ENCODE results near the gene LPO. TPM values are rescaled to one million over a fixed set of nuclear protein-coding genes. Genes with fewer than 3 reads are reported as not detected.

The LPO gene
- total and polyA plus RNA-seq, 7 donors: 0.01 TPM; not detected in 6

- intact Hi-C loops (cut with DNase I): no loop called here
- no peaks in the 10 kb centered on the region for H3K9me3 ChIP-seq
- TF ChIP-seq, protein P1, sequence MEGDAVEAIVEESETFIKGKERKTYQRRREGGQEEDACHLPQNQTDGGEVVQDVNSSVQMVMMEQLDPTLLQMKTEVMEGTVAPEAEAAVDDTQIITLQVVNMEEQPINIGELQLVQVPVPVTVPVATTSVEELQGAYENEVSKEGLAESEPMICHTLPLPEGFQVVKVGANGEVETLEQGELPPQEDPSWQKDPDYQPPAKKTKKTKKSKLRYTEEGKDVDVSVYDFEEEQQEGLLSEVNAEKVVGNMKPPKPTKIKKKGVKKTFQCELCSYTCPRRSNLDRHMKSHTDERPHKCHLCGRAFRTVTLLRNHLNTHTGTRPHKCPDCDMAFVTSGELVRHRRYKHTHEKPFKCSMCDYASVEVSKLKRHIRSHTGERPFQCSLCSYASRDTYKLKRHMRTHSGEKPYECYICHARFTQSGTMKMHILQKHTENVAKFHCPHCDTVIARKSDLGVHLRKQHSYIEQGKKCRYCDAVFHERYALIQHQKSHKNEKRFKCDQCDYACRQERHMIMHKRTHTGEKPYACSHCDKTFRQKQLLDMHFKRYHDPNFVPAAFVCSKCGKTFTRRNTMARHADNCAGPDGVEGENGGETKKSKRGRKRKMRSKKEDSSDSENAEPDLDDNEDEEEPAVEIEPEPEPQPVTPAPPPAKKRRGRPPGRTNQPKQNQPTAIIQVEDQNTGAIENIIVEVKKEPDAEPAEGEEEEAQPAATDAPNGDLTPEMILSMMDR (IDR thresholded peaks at IDR 0.05): no peak
- H3K27ac ChIP-seq: no peak overlapping the region
- WGBS, 3 donors: 81 to 82% (median 81%) methylated on average over 4 of the region's 4 CpGs
- peaks cover 0 to 40% (median 5%) of the 10 kb centered on the region in 3 donors for H3K27me3 ChIP-seq (ENCODE audit: insufficient read depth in 3 of 3, low read length in 2 of 3)
- no peak overlapping the region for H3K4me3 ChIP-seq
- H3K36me3 ChIP-seq (ENCODE audit: insufficient read depth in 1 of 2, low read depth in 1 of 2): no peaks in the 10 kb centered on the region
- DNase-seq: no peak
- no peaks in the 10 kb centered on the region for H3K4me1 ChIP-seq
- ATAC-seq: no peak
These were observed 26.9 kb downstream of the LPO start for GRCh38 chr17:58265271-58265670.

DNA sequence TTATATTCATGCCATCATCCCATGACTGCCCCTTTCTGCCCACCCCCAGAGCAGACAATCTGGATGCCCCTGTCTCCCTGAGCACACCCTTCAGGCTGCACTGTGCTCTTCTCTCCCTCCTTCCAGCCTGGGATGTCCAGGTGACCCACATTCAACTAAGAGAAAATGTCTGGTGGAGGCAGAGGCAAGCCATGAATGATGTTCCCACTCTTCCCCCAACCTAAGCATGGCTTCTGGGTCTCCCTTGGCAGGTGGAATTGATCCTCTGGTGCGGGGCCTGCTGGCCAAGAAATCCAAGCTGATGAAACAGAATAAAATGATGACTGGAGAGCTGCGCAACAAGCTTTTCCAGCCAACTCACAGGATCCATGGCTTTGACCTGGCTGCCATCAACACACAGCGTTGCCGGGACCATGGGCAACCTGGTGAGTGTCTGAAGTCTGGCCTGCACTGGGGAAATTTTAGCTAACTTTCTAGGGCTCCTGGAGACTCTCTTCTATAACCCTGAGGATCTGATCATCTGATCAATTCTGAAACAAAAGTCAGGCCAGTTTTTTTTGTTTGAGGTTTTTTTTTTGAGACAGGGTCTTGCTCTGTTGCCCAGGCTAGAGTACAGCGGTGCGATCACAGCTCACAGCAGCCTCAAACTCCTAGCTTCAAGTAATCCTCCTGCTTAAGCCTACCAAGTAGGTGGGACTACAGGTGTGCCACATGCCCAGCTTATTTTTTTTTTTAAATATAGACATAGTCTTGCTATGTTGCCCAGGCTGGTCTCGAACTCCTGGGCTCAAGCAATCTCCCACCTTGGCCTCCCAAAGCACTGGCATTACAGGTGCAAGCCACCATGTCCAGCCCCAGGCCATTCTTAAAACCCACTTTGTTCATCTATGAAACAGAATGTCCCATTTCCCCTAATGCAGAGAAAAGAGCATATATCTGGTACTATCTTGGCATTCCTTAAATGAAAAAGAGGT lies 27.8 kb downstream of the LPO start:
- Histone ChIP-seq H3K27ac (no peak overlapping the region), H3K9me3 (no peaks in the 10 kb centered on the region), H3K4me1 (no peaks in the 10 kb centered on the region), H3K4me3 (no peak overlapping the region), H3K27me3 (ENCODE audit: insufficient read depth in 3 of 3, low read length in 2 of 3) (peaks cover 0 to 31% (median 5%) of the 10 kb centered on the region in 3 donors), H3K36me3 (ENCODE audit: insufficient read depth in 1 of 2, low read depth in 1 of 2) (no peaks in the 10 kb centered on the region)
- no peak for DNase-seq
- intact Hi-C loops (cut with DNase I): no loop called here
- no peak for ATAC-seq
- whole genome bisulfite sequencing, 3 donors: 91 to 96% (median 92%) methylated on average over 7 of the region's 7 CpGs
- TF ChIP-seq, protein P1 (IDR thresholded peaks at IDR 0.05): no peak

- H3K4me1 ChIP-seq: no peaks in the 10 kb centered on the region
- H3K36me3 ChIP-seq (ENCODE audit: insufficient read depth in 1 of 2, low read depth in 1 of 2): no peaks in the 10 kb centered on the region
- intact Hi-C loops (cut with DNase I): no loop called here
- H3K27ac ChIP-seq: no peak overlapping the region
- peaks cover 0 to 23% (median 5%) of the 10 kb centered on the region in 3 donors for H3K27me3 ChIP-seq (ENCODE audit: insufficient read depth in 3 of 3, low read length in 2 of 3)
- H3K4me3 ChIP-seq: no peak overlapping the region
- 69 to 77% (median 71%) methylated on average over 22 of the region's 22 CpGs for WGBS, 3 donors
- ATAC-seq: no peak
- H3K9me3 ChIP-seq: no peaks in the 10 kb centered on the region
- no peak for DNase-seq
- TF ChIP-seq, protein P1 (IDR thresholded peaks at IDR 0.05): no peak
These were observed 29.3 kb downstream of the LPO start for GRCh38 chr17:58267347-58268324.

- DNase-seq: no peak
These were observed 29.9 kb downstream of the LPO start for GRCh38 chr17:58268326-58268725.

More at GRCh38 chr17:58268326-58268725, 29.9 kb downstream of the LPO start:
- TF ChIP-seq, protein P1 (IDR thresholded peaks at IDR 0.05): no peak
- no peak for ATAC-seq
- H3K27me3 ChIP-seq (ENCODE audit: insufficient read depth in 3 of 3, low read length in 2 of 3): peaks cover 0 to 23% (median 5%) of the 10 kb centered on the region in 3 donors
- no peaks in the 10 kb centered on the region for H3K9me3 ChIP-seq
- intact Hi-C loops (cut with DNase I): no loop called here
- H3K4me1 ChIP-seq: no peaks in the 10 kb centered on the region
- H3K4me3 ChIP-seq: no peak overlapping the region
- H3K36me3 ChIP-seq (ENCODE audit: insufficient read depth in 1 of 2, low read depth in 1 of 2): no peaks in the 10 kb centered on the region
- H3K27ac ChIP-seq: no peak overlapping the region
- WGBS, 3 donors: 84 to 91% (median 87%) methylated on average over 12 of the region's 12 CpGs

Measured in psoas muscle (tissue), 8 donors.